SK-N-SH (cell line): Measurements from ENCODE around the gene ELMO3. TPM values are rescaled to one million over a fixed set of nuclear protein-coding genes. Genes with fewer than 3 reads are reported as not detected.

Experiments used
- CTCF ChIA-PET: fragments of 300-600, 350-600 bp; formaldehyde crosslinking; extraction: SDS; loops from one replicate; lab custom pipeline; 2021; lab: Yijun Ruan, JAX
- POLR2A ChIA-PET: fragments of 350-600 bp; sonication (Branson Sonifier 250); formaldehyde crosslinking; extraction: SDS; loops from one replicate; lab custom pipeline; 2020; ENCODE audit warnings: antibody characterized with exemption, inconsistent platforms; lab: Yijun Ruan, JAX
- DNase-seq: peaks from one replicate; pipeline ENCODE4 v3.0.0; 2012
- H2AFZ ChIP-seq: fragments of 200-600 bp; sonication (generic); 2 replicates; pipeline ENCODE4 v1.8.1; 2016; ENCODE audit warnings: antibody characterized with exemption, mild to moderate bottlenecking, low read depth
- H3F3A ChIP-seq: fragments of 200-600 bp; sonication (generic); replicated peaks from 2 replicates; pipeline ENCODE3; 2016; ENCODE audit warnings: antibody characterized with exemption, mild to moderate bottlenecking; ENCODE audit not compliant: insufficient read depth
- H3K27ac ChIP-seq, 2 experiments: fragments of 200-500 bp in 1 of 2; fragments of 200-600 bp in 1 of 2; sonication (Bioruptor generic) in 1 of 2; sonication (generic), shearing (Covaris generic) in 1 of 2; 2 replicates each; pipeline versions ENCODE4 v1.5.1 to v1.6.1; 2014 to 2016; ENCODE audit warnings: low read depth in 2 of 2, inconsistent platforms in 1 of 2, low read length in 1 of 2, mild to moderate bottlenecking in 1 of 2, mixed read lengths in 1 of 2
- H3K27me3 ChIP-seq: fragments of 200-600 bp; sonication (generic), shearing (Covaris generic); 2 replicates; pipeline ENCODE4 v1.6.1; 2016; ENCODE audit warnings: mixed run types; ENCODE audit not compliant: insufficient read depth
- H3K36me3 ChIP-seq, 2 experiments: fragments of 200-500 bp in 1 of 2; fragments of 200-600 bp in 1 of 2; sonication (Bioruptor generic) in 1 of 2; sonication (generic) in 1 of 2; replicated peaks in 1 of 2; 2 replicates each; pipeline versions ENCODE3 to v1.5.1; 2014 to 2016; ENCODE audit warnings: low read length in 1 of 2, mild to moderate bottlenecking in 1 of 2; ENCODE audit not compliant: insufficient read depth in 2 of 2, control insufficient read depth in 1 of 2
- H3K4me1 ChIP-seq, 2 experiments: fragments of 200-500 bp in 1 of 2; fragments of 200-600 bp in 1 of 2; sonication (Bioruptor generic) in 1 of 2; sonication (generic), shearing (Covaris generic) in 1 of 2; 2 replicates each; pipeline versions ENCODE4 v1.5.1 to v1.6.1; 2014 to 2016; ENCODE audit warnings: low read depth in 1 of 2, low read length in 1 of 2, mixed run types in 1 of 2; ENCODE audit not compliant: insufficient read depth in 2 of 2, control insufficient read depth in 1 of 2
- H3K4me2 ChIP-seq: fragments of 200-600 bp; sonication (generic), shearing (Covaris generic); 2 replicates; pipeline ENCODE4 v1.6.1; 2017; ENCODE audit warnings: mixed run types
- H3K4me3 ChIP-seq, 2 experiments: fragments of 200-500 bp in 1 of 2; fragments of 200-600 bp in 1 of 2; sonication (Bioruptor generic) in 1 of 2; sonication (generic), shearing (Covaris generic) in 1 of 2; 2 replicates each; pipeline versions ENCODE4 v1.5.1 to v1.8.1; 2014 to 2016; ENCODE audit warnings: low read depth in 2 of 2, inconsistent platforms in 1 of 2, low read length in 1 of 2, mild to moderate bottlenecking in 1 of 2, mixed read lengths in 1 of 2, moderate library complexity in 1 of 2
- H3K79me2 ChIP-seq: fragments of 200-600 bp; sonication (generic); 2 replicates; pipeline ENCODE4 v1.8.1; 2017; ENCODE audit warnings: mild to moderate bottlenecking; ENCODE audit not compliant: insufficient read depth
- H3K9ac ChIP-seq: fragments of 200-600 bp; sonication (generic); 2 replicates; pipeline ENCODE4 v1.6.1; 2017; ENCODE audit warnings: mixed run types
- H3K9me2 ChIP-seq: fragments of 200-600 bp; sonication (generic); 2 replicates; pipeline ENCODE4 v1.6.1; 2017; ENCODE audit warnings: mixed run types
- H3K9me3 ChIP-seq: fragments of 200-600 bp; sonication (generic); 2 replicates; pipeline ENCODE4 v1.6.1; 2017; ENCODE audit warnings: mixed run types, mild to moderate bottlenecking, moderate library complexity
- H4K20me1 ChIP-seq: fragments of 200-600 bp; sonication (generic); 2 replicates; pipeline ENCODE4 v1.6.1; 2017; ENCODE audit warnings: mild to moderate bottlenecking, mixed run types; ENCODE audit not compliant: insufficient read depth
- EZH2phosphoT487 ChIP-seq: fragments of 200-600 bp; sonication (generic); IDR thresholded peaks from 2 replicates; pipeline ENCODE4 v1.6.1; 2017; ENCODE audit warnings: low read depth, mixed run types, mild to moderate bottlenecking, antibody characterized with exemption, moderate library complexity, borderline replicate concordance
- FOXJ3 ChIP-seq: sonication (generic); formaldehyde crosslinking; IDR thresholded peaks from 2 replicates; pipeline ENCODE4 v1.5.1; 2020; ENCODE audit warnings: mild to moderate bottlenecking, missing genetic modification reagents
- GABPA ChIP-seq: IDR thresholded peaks from 2 replicates; pipeline ENCODE4 v1.4.0; 2012; ENCODE audit warnings: low read depth, mild to moderate bottlenecking
- IRF3 ChIP-seq: fragments of 150-350 bp; IDR thresholded peaks from 2 replicates; pipeline ENCODE4 v1.6.1; 2016; ENCODE audit warnings: mild to moderate bottlenecking, low read depth, low read length
- MEF2A ChIP-seq: IDR thresholded peaks from 2 replicates; pipeline ENCODE4 v1.4.0; 2012; ENCODE audit warnings: low read depth, borderline replicate concordance
- POLR2AphosphoS5 ChIP-seq: IDR thresholded peaks from 2 replicates; pipeline ENCODE4 v1.6.1; 2012; ENCODE audit warnings: low read depth, low read length
- REST ChIP-seq: IDR thresholded peaks from 2 replicates; pipeline ENCODE4 v1.6.1; 2012; ENCODE audit warnings: mild to moderate bottlenecking, low read depth, low read length, moderate library complexity
- SIN3A ChIP-seq: IDR thresholded peaks from 2 replicates; pipeline ENCODE4 v1.6.1; 2012; ENCODE audit warnings: low read depth, mild to moderate bottlenecking, low read length, moderate library complexity, borderline replicate concordance
- TAF1 ChIP-seq: IDR thresholded peaks from 2 replicates; pipeline ENCODE4 v1.6.1; 2012; ENCODE audit warnings: low read depth, mild to moderate bottlenecking, low read length, moderate library complexity, borderline replicate concordance
- TCF12 ChIP-seq: IDR thresholded peaks from 2 replicates; pipeline ENCODE4 v1.4.0; 2012
- USF1 ChIP-seq: IDR thresholded peaks from 2 replicates; pipeline ENCODE4 v1.4.0; 2012; ENCODE audit warnings: low read depth, borderline replicate concordance
- YY1 ChIP-seq: IDR thresholded peaks from 2 replicates; pipeline ENCODE4 v1.4.0; 2012; ENCODE audit warnings: low read depth, mild to moderate bottlenecking
- WGBS: methylation state at CpG from one replicate; pipeline ENCODE4 v1.1.6; 2017; ENCODE audit warnings: low lambda C conversion rate; 5-methylcytosine and 5-hydroxymethylcytosine counted together
- polyA plus RNA-seq, 3 experiments: library from polyadenylated mRNA; depleted of rRNA; stranded (reverse); fragments of >200 nt; gene quantifications; 2 replicates each; pipeline ENCODE4 v1.2.3, GENCODE V29; 2012

The ELMO3 gene
- polyA plus RNA-seq, 1 of the 3 experiments (the other 2 are of a cell fraction), result 2.3 TPM

GRCh38 chr16:67167588-67167987 is 31.3 kb upstream of the ELMO3 start:
- Histone ChIP-seq H3K4me2 (no peak overlapping the region), H3K79me2 (peaks cover 7% of the 10 kb centered on the region; the same call in 1 of the 2 replicates), H3K27ac (no peak overlapping the region), H3K36me3 (no peaks in the 10 kb centered on the region), H3F3A (peaks cover 19% of the 10 kb centered on the region), H3K4me1 (peaks cover 21 to 37% of the 10 kb centered on the region in 2 experiments; a peak in 2 of 4 replicates), H3K27me3 (no peaks in the 10 kb centered on the region), H3K9ac (no peak overlapping the region), H4K20me1 (no peaks in the 10 kb centered on the region), H3K4me3 (no peak overlapping the region), H3K9me3 (no peaks in the 10 kb centered on the region), H2AFZ (no peak overlapping the region), H3K9me2 (no peaks in the 10 kb centered on the region)
- TF ChIP-seq FOXJ3 (CRISPR knock-in tag) (no peak), IRF3 (no peak), TCF12 (no peak), SIN3A (no peak), YY1 (no peak), MEF2A (no peak), TAF1 (no peak)
- ChIA-PET POLR2A (no interaction called here), CTCF (interaction anchor here (0.7 to 2.3 kb wide), 6 partner anchors 11 to 214 kb away, joined by 3 to 13 read pairs (median 4); no protein-coding TSS in a partner anchor)
- 93% methylated on average over 4 of the region's 7 CpGs for WGBS
- no peak for DNase-seq

GRCh38 chr16:67169011-67169451 is 29.9 kb upstream of the ELMO3 start:
- no peak for DNase-seq
- POLR2A ChIA-PET, result interaction anchor here (1.2 to 2.6 kb wide), 3 partner anchors 8 to 58 kb away, joined by 3 to 15 read pairs (median 4); partner anchors contain the start of genes FBXL8, TMEM208 and TRADD
- 75% methylated on average over 6 of the region's 9 CpGs for WGBS
- H3K27ac ChIP-seq, result peak overlapping the region in 1 of 2 experiments; percentile 94; a peak in 2 of 4 replicates
- H3K9me3 ChIP-seq, result no peaks in the 10 kb centered on the region
- TF ChIP-seq USF1, result no peak
- TF ChIP-seq REST, result peak; percentile 76; the same call in 1 of the 2 replicates
- TF ChIP-seq EZH2phosphoT487, result no peak
- no peak for TF ChIP-seq POLR2AphosphoS5
- no peak for TF ChIP-seq GABPA
- H3K79me2 ChIP-seq, result peaks cover 7% of the 10 kb centered on the region; the same call in 1 of the 2 replicates
- peaks cover 29 to 35% of the 10 kb centered on the region in 2 experiments; a peak in 3 of 4 replicates for H3K4me1 ChIP-seq
- H4K20me1 ChIP-seq, result no peaks in the 10 kb centered on the region
- no peaks in the 10 kb centered on the region for H3K27me3 ChIP-seq
- peaks cover 30% of the 10 kb centered on the region for H3F3A ChIP-seq
- no peak overlapping the region for H3K4me3 ChIP-seq
- H3K9me2 ChIP-seq, result no peaks in the 10 kb centered on the region
- CTCF ChIA-PET, result interaction anchor here (0.7 to 4.1 kb wide), 15 partner anchors 9 to 274 kb away, joined by 3 to 32 read pairs (median 5); partner anchors contain the start of genes EXOC3L1, FBXL8, MATCAP1 and SLC9A5
- no peak overlapping the region for H2AFZ ChIP-seq
- H3K4me2 ChIP-seq, result no peak overlapping the region
- H3K36me3 ChIP-seq, result no peaks in the 10 kb centered on the region
- no peak overlapping the region for H3K9ac ChIP-seq
